GM23338 (cell line): ENCODE data around the gene UBE2Q2. TPM values are rescaled to one million over a fixed set of nuclear protein-coding genes. Genes with fewer than 3 reads are reported as not detected.

Experiments used
- ATAC-seq: fragments of 200-7000 bp; cut with Tn5 transposase; 3 replicates; pipeline ENCODE4 v1.9.1; 2020
- DNase-seq: peaks from one replicate; pipeline ENCODE4 v3.0.0-alpha.2; 2015; ENCODE audit warnings: low spot score
- H2AFZ ChIP-seq: fragments of 200-600 bp; sonication (generic); 2 replicates; pipeline ENCODE4 v1.8.0; 2016; ENCODE audit warnings: antibody characterized with exemption, mild to moderate bottlenecking, moderate library complexity
- H3F3A ChIP-seq: fragments of 200-600 bp; sonication (generic); replicated peaks from 2 replicates; pipeline ENCODE4 v1.8.0; 2017; ENCODE audit warnings: antibody characterized with exemption, mixed run types, low read depth
- H3K27ac ChIP-seq: fragments of 200-600 bp; sonication (generic); 2 replicates; pipeline ENCODE4 v1.6.1; 2016; ENCODE audit warnings: low read depth
- H3K27me3 ChIP-seq: fragments of 200-600 bp; sonication (generic); 2 replicates; pipeline ENCODE4 v1.8.0; 2016; ENCODE audit warnings: mild to moderate bottlenecking, mixed run types, moderate library complexity; ENCODE audit not compliant: insufficient read depth
- H3K36me3 ChIP-seq: fragments of 200-600 bp; sonication (generic); 2 replicates; pipeline ENCODE4 v1.8.0; 2016; ENCODE audit warnings: mild to moderate bottlenecking; ENCODE audit not compliant: insufficient read depth
- H3K4me1 ChIP-seq: fragments of 200-600 bp; sonication (generic); 2 replicates; pipeline ENCODE4 v1.8.0; 2016; ENCODE audit warnings: mild to moderate bottlenecking, moderate library complexity; ENCODE audit not compliant: insufficient read depth
- H3K4me2 ChIP-seq: fragments of 200-600 bp; sonication (generic); 2 replicates; pipeline ENCODE4 v1.7.1; 2017; ENCODE audit warnings: mixed run types
- H3K4me3 ChIP-seq: fragments of 200-600 bp; sonication (generic); 2 replicates; pipeline ENCODE4 v1.6.1; 2016; ENCODE audit warnings: mixed run types
- H3K79me2 ChIP-seq: fragments of 200-600 bp; sonication (generic); replicated peaks from 2 replicates; pipeline ENCODE4 v1.8.0; 2017; ENCODE audit warnings: mild to moderate bottlenecking; ENCODE audit not compliant: insufficient read depth
- H3K9me2 ChIP-seq: fragments of 200-600 bp; sonication (generic); 2 replicates; pipeline ENCODE4 v1.8.0; 2017; ENCODE audit not compliant: insufficient read depth
- H4K20me1 ChIP-seq: fragments of 200-600 bp; sonication (generic); replicated peaks from 2 replicates; pipeline ENCODE4 v1.8.0; 2017; ENCODE audit warnings: mild to moderate bottlenecking; ENCODE audit not compliant: insufficient read depth
- H3K27ac Mint-ChIP-seq: 2 replicates; pipeline ENCODE4 v1.8.0; 2020; ENCODE audit warnings: inconsistent platforms, mild to moderate bottlenecking, moderate library complexity, mixed read lengths
- H3K27me3 Mint-ChIP-seq: 3 replicates; pipeline ENCODE4 v1.8.0; 2022; ENCODE audit warnings: low read depth, mild to moderate bottlenecking, moderate library complexity, mixed read lengths, inconsistent platforms; ENCODE audit not compliant: insufficient read depth, poor library complexity
- H3K36me3 Mint-ChIP-seq: 3 replicates; pipeline ENCODE4 v1.8.0; 2021; ENCODE audit warnings: low read depth, mild to moderate bottlenecking, inconsistent platforms, moderate library complexity, mixed read lengths
- H3K4me1 Mint-ChIP-seq: 3 replicates; pipeline ENCODE4 v1.8.0; 2020; ENCODE audit warnings: mild to moderate bottlenecking, inconsistent platforms, mixed read lengths
- H3K4me3 Mint-ChIP-seq: 3 replicates; pipeline ENCODE4 v1.8.0; 2021; ENCODE audit warnings: moderate library complexity, mild to moderate bottlenecking, inconsistent platforms, mixed read lengths
- H3K9me3 Mint-ChIP-seq: 3 replicates; pipeline ENCODE4 v1.8.0; 2020; ENCODE audit warnings: moderate library complexity, mild to moderate bottlenecking, inconsistent platforms, mixed read lengths
- EZH2 ChIP-seq: fragments of 200-600 bp; sonication (generic); IDR thresholded peaks from one replicate; pipeline ENCODE4 v1.8.0; 2017; ENCODE audit warnings: antibody characterized with exemption, mild to moderate bottlenecking, low read depth; ENCODE audit not compliant: unreplicated experiment
- EZH2phosphoT487 ChIP-seq: fragments of 200-600 bp; sonication (generic); IDR thresholded peaks from one replicate; pipeline ENCODE4 v1.8.1; 2018; ENCODE audit warnings: antibody characterized with exemption; ENCODE audit not compliant: unreplicated experiment
- JUNB ChIP-seq: IDR thresholded peaks from one replicate; pipeline ENCODE4 v1.6.1; 2016; ENCODE audit warnings: antibody characterized with exemption; ENCODE audit not compliant: unreplicated experiment
- NANOG ChIP-seq: IDR thresholded peaks from 2 replicates; pipeline ENCODE4 v1.6.1; 2016; ENCODE audit warnings: antibody characterized with exemption, borderline replicate concordance
- STAT1 ChIP-seq: IDR thresholded peaks from one replicate; pipeline ENCODE4 v1.6.1; 2016; ENCODE audit warnings: antibody characterized with exemption; ENCODE audit not compliant: unreplicated experiment
- ZNF114 ChIP-seq: fragments of 250-450 bp; sonication (Bioruptor Pico); IDR thresholded peaks from 2 replicates; pipeline ENCODE4 v1.5.0; 2020; ENCODE audit warnings: mild to moderate bottlenecking, moderate library complexity
- polyA plus RNA-seq: library from polyadenylated mRNA; unstranded; fragments of >200 nt; fragmentation: Nextera tagmentation; extraction: Ambion mirVana; gene quantifications from 2 replicates; pipeline ENCODE4 v1.2.1, GENCODE V29; 2016
- total RNA-seq: library from RNA; depleted of rRNA; stranded (reverse); fragments of >200 nt; shearing (Covaris generic); gene quantifications from 2 replicates; pipeline ENCODE4 v1.2.3, GENCODE V29; 2014
- TF ChIP-seq, protein P1 (sequence below): fragments of 250-450 bp; sonication (Bioruptor Pico); IDR thresholded peaks from 2 replicates; pipeline ENCODE4 v1.5.0; 2020; ENCODE audit warnings: mild to moderate bottlenecking, moderate library complexity
- TF ChIP-seq, protein P2 (sequence below): IDR thresholded peaks from one replicate; pipeline ENCODE4 v1.6.1; 2018; ENCODE audit warnings: antibody characterized with exemption; ENCODE audit not compliant: unreplicated experiment
- TF ChIP-seq, protein P3 (sequence below): IDR thresholded peaks from 2 replicates; pipeline ENCODE4 v1.6.1; 2016; ENCODE audit warnings: antibody characterized with exemption

The UBE2Q2 gene
- total and polyA plus RNA-seq, 2 experiments from 2014 or later: 23.7 to 29.3 TPM

DNA sequence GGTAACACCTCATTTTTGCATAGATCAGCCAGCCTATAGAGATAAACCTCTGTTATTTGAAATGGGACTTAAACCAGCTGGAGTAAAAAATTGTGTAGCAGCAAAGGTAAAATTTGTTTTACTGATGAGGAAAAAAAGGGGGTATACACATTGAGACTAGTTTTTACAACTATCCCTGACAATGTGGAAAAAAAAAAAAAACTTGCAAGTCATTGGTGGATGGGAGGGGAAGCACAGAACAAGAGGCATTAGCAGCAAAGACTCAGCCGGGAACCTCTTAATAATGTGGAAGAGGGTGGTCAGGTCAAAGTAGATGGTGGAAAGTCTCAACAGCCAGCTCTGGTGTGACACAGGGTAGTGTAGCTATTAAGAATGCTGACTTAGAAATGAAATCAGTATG is 74.9 kb downstream of the UBE2Q2 start (continued):
- TF ChIP-seq, protein P1, sequence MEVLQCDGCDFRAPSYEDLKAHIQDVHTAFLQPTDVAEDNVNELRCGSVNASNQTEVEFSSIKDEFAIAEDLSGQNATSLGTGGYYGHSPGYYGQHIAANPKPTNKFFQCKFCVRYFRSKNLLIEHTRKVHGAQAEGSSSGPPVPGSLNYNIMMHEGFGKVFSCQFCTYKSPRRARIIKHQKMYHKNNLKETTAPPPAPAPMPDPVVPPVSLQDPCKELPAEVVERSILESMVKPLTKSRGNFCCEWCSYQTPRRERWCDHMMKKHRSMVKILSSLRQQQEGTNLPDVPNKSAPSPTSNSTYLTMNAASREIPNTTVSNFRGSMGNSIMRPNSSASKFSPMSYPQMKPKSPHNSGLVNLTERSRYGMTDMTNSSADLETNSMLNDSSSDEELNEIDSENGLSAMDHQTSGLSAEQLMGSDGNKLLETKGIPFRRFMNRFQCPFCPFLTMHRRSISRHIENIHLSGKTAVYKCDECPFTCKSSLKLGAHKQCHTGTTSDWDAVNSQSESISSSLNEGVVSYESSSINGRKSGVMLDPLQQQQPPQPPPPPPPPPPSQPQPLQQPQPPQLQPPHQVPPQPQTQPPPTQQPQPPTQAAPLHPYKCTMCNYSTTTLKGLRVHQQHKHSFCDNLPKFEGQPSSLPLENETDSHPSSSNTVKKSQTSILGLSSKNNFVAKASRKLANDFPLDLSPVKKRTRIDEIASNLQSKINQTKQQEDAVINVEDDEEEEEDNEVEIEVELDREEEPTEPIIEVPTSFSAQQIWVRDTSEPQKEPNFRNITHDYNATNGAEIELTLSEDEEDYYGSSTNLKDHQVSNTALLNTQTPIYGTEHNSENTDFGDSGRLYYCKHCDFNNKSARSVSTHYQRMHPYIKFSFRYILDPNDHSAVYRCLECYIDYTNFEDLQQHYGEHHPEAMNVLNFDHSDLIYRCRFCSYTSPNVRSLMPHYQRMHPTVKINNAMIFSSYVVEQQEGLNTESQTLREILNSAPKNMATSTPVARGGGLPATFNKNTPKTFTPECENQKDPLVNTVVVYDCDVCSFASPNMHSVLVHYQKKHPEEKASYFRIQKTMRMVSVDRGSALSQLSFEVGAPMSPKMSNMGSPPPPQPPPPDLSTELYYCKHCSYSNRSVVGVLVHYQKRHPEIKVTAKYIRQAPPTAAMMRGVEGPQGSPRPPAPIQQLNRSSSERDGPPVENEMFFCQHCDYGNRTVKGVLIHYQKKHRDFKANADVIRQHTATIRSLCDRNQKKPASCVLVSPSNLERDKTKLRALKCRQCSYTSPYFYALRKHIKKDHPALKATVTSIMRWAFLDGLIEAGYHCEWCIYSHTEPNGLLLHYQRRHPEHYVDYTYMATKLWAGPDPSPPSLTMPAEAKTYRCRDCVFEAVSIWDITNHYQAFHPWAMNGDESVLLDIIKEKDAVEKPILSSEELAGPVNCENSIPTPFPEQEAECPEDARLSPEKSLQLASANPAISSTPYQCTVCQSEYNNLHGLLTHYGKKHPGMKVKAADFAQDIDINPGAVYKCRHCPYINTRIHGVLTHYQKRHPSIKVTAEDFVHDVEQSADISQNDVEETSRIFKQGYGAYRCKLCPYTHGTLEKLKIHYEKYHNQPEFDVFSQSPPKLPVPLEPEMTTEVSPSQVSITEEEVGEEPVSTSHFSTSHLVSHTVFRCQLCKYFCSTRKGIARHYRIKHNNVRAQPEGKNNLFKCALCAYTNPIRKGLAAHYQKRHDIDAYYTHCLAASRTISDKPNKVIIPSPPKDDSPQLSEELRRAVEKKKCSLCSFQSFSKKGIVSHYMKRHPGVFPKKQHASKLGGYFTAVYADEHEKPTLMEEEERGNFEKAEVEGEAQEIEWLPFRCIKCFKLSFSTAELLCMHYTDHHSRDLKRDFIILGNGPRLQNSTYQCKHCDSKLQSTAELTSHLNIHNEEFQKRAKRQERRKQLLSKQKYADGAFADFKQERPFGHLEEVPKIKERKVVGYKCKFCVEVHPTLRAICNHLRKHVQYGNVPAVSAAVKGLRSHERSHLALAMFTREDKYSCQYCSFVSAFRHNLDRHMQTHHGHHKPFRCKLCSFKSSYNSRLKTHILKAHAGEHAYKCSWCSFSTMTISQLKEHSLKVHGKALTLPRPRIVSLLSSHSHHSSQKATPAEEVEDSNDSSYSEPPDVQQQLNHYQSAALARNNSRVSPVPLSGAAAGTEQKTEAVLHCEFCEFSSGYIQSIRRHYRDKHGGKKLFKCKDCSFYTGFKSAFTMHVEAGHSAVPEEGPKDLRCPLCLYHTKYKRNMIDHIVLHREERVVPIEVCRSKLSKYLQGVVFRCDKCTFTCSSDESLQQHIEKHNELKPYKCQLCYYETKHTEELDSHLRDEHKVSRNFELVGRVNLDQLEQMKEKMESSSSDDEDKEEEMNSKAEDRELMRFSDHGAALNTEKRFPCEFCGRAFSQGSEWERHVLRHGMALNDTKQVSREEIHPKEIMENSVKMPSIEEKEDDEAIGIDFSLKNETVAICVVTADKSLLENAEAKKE (CRISPR knock-in tag): no peak
- TF ChIP-seq JUNB: no peak

- Histone ChIP-seq H3K4me1 (peaks cover 4% of the 10 kb centered on the region; the same call in 1 of the 2 replicates), H3K27me3 (no peaks in the 10 kb centered on the region), H3K9me2 (no peaks in the 10 kb centered on the region), H2AFZ (no peak overlapping the region), H3K4me3 (no peak overlapping the region), H3K79me2 (peaks cover 68% of the 10 kb centered on the region), H3K36me3 (peaks cover 14% of the 10 kb centered on the region), H4K20me1 (peaks cover 23% of the 10 kb centered on the region), H3F3A (no peaks in the 10 kb centered on the region), H3K4me2 (no peak overlapping the region), H3K27ac (peak overlapping the region; percentile 42; the same call in 1 of the 2 replicates)
- Mint-ChIP-seq H3K36me3 (peaks cover 47% of the 10 kb centered on the region), H3K4me1 (peaks cover 6% of the 10 kb centered on the region), H3K4me3 (no peak overlapping the region), H3K9me3 (no peaks in the 10 kb centered on the region), H3K27me3 (no peaks in the 10 kb centered on the region), H3K27ac (no peak overlapping the region)
- ATAC-seq (no peak), DNase-seq (no peak)
- TF ChIP-seq NANOG (no peak), EZH2 (no peak), EZH2phosphoT487 (no peak), ZNF114 (CRISPR knock-in tag) (no peak), STAT1 (no peak), JUNB (no peak)
- TF ChIP-seq, protein P2, sequence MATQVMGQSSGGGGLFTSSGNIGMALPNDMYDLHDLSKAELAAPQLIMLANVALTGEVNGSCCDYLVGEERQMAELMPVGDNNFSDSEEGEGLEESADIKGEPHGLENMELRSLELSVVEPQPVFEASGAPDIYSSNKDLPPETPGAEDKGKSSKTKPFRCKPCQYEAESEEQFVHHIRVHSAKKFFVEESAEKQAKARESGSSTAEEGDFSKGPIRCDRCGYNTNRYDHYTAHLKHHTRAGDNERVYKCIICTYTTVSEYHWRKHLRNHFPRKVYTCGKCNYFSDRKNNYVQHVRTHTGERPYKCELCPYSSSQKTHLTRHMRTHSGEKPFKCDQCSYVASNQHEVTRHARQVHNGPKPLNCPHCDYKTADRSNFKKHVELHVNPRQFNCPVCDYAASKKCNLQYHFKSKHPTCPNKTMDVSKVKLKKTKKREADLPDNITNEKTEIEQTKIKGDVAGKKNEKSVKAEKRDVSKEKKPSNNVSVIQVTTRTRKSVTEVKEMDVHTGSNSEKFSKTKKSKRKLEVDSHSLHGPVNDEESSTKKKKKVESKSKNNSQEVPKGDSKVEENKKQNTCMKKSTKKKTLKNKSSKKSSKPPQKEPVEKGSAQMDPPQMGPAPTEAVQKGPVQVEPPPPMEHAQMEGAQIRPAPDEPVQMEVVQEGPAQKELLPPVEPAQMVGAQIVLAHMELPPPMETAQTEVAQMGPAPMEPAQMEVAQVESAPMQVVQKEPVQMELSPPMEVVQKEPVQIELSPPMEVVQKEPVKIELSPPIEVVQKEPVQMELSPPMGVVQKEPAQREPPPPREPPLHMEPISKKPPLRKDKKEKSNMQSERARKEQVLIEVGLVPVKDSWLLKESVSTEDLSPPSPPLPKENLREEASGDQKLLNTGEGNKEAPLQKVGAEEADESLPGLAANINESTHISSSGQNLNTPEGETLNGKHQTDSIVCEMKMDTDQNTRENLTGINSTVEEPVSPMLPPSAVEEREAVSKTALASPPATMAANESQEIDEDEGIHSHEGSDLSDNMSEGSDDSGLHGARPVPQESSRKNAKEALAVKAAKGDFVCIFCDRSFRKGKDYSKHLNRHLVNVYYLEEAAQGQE: no peak
- TF ChIP-seq, protein P3, sequence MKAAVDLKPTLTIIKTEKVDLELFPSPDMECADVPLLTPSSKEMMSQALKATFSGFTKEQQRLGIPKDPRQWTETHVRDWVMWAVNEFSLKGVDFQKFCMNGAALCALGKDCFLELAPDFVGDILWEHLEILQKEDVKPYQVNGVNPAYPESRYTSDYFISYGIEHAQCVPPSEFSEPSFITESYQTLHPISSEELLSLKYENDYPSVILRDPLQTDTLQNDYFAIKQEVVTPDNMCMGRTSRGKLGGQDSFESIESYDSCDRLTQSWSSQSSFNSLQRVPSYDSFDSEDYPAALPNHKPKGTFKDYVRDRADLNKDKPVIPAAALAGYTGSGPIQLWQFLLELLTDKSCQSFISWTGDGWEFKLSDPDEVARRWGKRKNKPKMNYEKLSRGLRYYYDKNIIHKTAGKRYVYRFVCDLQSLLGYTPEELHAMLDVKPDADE: no peak
These were observed 76.8 kb downstream of the UBE2Q2 start for GRCh38 chr15:75920079-75920478.
